WERI-Rb-1 (cell line): ENCODE data around the gene PITPNB.

ENCODE experiments used
- DNase-seq: peaks from one replicate; pipeline ENCODE4 v3.0.0-alpha.2; 2020
- H3K27ac ChIP-seq: fragments of 250-450 bp; sonication (Bioruptor Pico); 2 replicates; pipeline ENCODE4 v1.5.1; 2020; ENCODE audit warnings: mild to moderate bottlenecking, moderate library complexity
- H3K27me3 ChIP-seq: fragments of 250-450 bp; sonication (Bioruptor Pico); 2 replicates; pipeline ENCODE4 v1.5.1; 2021; ENCODE audit warnings: mild to moderate bottlenecking, low read depth, moderate library complexity; ENCODE audit not compliant: insufficient read depth, severe bottlenecking
- H3K36me3 ChIP-seq: fragments of 250-450 bp; sonication (Bioruptor Pico); 2 replicates; pipeline ENCODE4 v1.5.1; 2020; ENCODE audit warnings: mild to moderate bottlenecking, moderate library complexity
- H3K4me3 ChIP-seq: 2 replicates; pipeline ENCODE4 v1.5.1; 2011; ENCODE audit warnings: low read depth, mild to moderate bottlenecking, control low read depth, low read length
- H3K9me3 ChIP-seq: fragments of 250-450 bp; sonication (Bioruptor Pico); 2 replicates; pipeline ENCODE4 v1.5.1; 2021; ENCODE audit warnings: mild to moderate bottlenecking, moderate library complexity; ENCODE audit not compliant: severe bottlenecking
- TF ChIP-seq, protein P1 (sequence below): IDR thresholded peaks from 2 replicates; pipeline ENCODE4 v1.5.1; 2011; ENCODE audit warnings: low read depth, mild to moderate bottlenecking, control low read depth, inconsistent platforms, low read length

Gene PITPNB

GRCh38 chr22:27870234-27871191 is 48.5 kb downstream of the PITPNB start:
- H3K9me3 ChIP-seq = no peaks in the 10 kb centered on the region
- TF ChIP-seq, protein P1, sequence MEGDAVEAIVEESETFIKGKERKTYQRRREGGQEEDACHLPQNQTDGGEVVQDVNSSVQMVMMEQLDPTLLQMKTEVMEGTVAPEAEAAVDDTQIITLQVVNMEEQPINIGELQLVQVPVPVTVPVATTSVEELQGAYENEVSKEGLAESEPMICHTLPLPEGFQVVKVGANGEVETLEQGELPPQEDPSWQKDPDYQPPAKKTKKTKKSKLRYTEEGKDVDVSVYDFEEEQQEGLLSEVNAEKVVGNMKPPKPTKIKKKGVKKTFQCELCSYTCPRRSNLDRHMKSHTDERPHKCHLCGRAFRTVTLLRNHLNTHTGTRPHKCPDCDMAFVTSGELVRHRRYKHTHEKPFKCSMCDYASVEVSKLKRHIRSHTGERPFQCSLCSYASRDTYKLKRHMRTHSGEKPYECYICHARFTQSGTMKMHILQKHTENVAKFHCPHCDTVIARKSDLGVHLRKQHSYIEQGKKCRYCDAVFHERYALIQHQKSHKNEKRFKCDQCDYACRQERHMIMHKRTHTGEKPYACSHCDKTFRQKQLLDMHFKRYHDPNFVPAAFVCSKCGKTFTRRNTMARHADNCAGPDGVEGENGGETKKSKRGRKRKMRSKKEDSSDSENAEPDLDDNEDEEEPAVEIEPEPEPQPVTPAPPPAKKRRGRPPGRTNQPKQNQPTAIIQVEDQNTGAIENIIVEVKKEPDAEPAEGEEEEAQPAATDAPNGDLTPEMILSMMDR = no peak
- H3K36me3 ChIP-seq = peaks cover 34% of the 10 kb centered on the region
- no peaks in the 10 kb centered on the region for H3K27me3 ChIP-seq
- no peak overlapping the region for H3K4me3 ChIP-seq
- DNase-seq = no peak
- H3K27ac ChIP-seq = no peak overlapping the region

DNA sequence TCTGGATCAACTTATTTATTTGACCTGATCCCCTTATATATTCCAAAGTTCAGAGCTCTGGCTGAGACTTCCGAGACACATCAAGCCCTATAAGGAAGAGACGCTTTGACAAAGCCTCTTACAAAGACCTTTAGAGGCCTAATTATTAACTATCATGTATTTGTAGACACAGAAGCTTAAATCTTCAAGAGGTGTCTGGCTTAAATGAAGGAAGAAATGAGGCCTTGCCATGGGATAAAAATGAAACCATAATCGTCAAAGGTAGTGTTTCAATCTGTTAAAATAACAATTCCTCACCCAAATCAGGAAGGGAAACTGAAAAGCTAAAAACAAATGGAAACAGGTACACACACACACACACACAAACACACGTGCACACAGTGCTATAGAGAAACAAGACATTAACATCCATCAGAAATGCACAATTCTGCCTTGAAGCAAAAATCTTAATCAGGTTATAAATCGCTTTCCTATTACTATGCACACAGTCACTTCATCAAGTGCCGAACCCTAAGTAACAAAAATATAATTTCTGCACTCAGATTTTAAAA is 50.2 kb downstream of the PITPNB start:
- Histone ChIP-seq H3K36me3 (peaks cover 34% of the 10 kb centered on the region), H3K27ac (peak overlapping the region; percentile 5; the same call in 1 of the 2 replicates), H3K27me3 (no peaks in the 10 kb centered on the region), H3K4me3 (no peak overlapping the region), H3K9me3 (no peaks in the 10 kb centered on the region)
- DNase-seq = no peak
- TF ChIP-seq, protein P1 = no peak

GRCh38 chr22:27867953-27868731 is 50.9 kb downstream of the PITPNB start:
- Histone ChIP-seq H3K27ac (peak overlapping the region; percentile 5; the same call in 1 of the 2 replicates), H3K36me3 (peaks cover 27% of the 10 kb centered on the region), H3K27me3 (no peaks in the 10 kb centered on the region), H3K9me3 (no peaks in the 10 kb centered on the region), H3K4me3 (no peak overlapping the region)
- TF ChIP-seq, protein P1 = no peak
- no peak for DNase-seq

DNA sequence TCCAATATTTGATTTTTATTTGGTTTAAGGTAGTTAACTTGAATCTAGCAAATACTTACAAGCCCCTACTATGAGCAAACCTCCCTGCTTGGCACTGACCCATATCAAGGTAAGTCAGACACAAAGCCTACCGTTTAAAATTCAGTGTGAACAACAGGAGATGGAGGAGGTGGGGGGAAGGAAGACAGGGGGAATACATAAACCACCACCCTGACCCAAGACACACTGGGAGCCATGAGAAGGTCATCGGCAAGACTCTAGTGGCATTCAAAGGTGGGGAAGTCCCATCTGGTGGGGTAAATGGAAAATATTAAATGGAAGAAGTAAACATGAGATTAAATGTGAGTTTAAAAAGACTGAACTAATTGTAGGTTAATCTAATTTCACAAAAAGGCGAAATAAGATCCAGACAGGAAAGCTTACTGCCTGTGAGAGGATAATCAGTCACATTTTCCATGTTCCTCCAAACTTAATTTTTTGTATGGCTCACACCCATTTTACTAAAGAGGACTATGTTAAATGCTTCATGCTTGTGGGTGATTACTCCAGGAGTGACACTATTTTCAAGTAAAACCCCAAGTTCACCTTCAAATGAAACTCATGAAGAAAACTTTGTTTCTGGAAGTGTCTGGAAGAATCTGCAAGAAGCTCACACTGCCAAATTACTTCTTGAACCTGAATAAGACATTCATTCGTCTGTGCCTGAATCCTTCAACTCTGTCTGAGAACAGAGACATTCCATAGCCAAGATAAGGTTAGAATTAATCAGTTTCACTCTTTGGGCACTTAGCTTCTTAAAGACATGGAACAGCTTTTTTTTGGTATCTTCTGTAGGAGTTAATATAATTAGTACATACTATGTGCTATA is 51.7 kb downstream of the PITPNB start:
- no peaks in the 10 kb centered on the region for H3K27me3 ChIP-seq
- H3K36me3 ChIP-seq = peaks cover 24% of the 10 kb centered on the region
- no peak for DNase-seq
- no peak overlapping the region for H3K27ac ChIP-seq
- no peaks in the 10 kb centered on the region for H3K9me3 ChIP-seq
- TF ChIP-seq, protein P1 = no peak
- H3K4me3 ChIP-seq = no peak overlapping the region
